ENCODE measurements around the gene TTN.

TTN gene

GRCh38 chr2:178800510-178800909 lies 6.7 kb downstream of the TTN start:
- no peak overlapping the region for H3K4me3 ChIP-seq (ENCODE audit: low read depth, low read length)
- no peak for TF ChIP-seq CTCF (conservative IDR thresholded peaks at IDR 0.05; ENCODE audit: low read depth, low read length)
- DNase-seq (ENCODE audit: low read depth): no peak

- DNase-seq (ENCODE audit: low read depth): no peak
- no peak overlapping the region for H3K4me3 ChIP-seq (ENCODE audit: low read depth, low read length)
- no peak for TF ChIP-seq CTCF (conservative IDR thresholded peaks at IDR 0.05; ENCODE audit: low read depth, low read length)
These were observed 7.9 kb downstream of the TTN start for GRCh38 chr2:178799305-178799704.

- peak; percentile 63 for TF ChIP-seq CTCF (conservative IDR thresholded peaks at IDR 0.05; ENCODE audit: low read depth, low read length)
- H3K4me3 ChIP-seq (ENCODE audit: low read depth, low read length): no peak overlapping the region
- peak; percentile 75 for DNase-seq (ENCODE audit: low read depth)
These were observed 11.0 kb downstream of the TTN start for GRCh38 chr2:178796079-178796677.

GRCh38 chr2:178787934-178788333 lies 19.3 kb downstream of the TTN start:
- no peak overlapping the region for H3K4me3 ChIP-seq (ENCODE audit: low read depth, low read length)
- DNase-seq (ENCODE audit: low read depth): no peak
- no peak for TF ChIP-seq CTCF (conservative IDR thresholded peaks at IDR 0.05; ENCODE audit: low read depth, low read length)

- no peak overlapping the region for H3K4me3 ChIP-seq (ENCODE audit: low read depth, low read length)
- TF ChIP-seq CTCF (conservative IDR thresholded peaks at IDR 0.05; ENCODE audit: low read depth, low read length): no peak
- no peak for DNase-seq (ENCODE audit: low read depth)
These were observed 20.1 kb downstream of the TTN start for GRCh38 chr2:178787155-178787554.

GRCh38 chr2:178783889-178784288 lies 23.3 kb downstream of the TTN start:
- H3K4me3 ChIP-seq (ENCODE audit: low read depth, low read length): no peak overlapping the region
- no peak for DNase-seq (ENCODE audit: low read depth)
- no peak for TF ChIP-seq CTCF (conservative IDR thresholded peaks at IDR 0.05; ENCODE audit: low read depth, low read length)

GRCh38 chr2:178782236-178782635 lies 25.0 kb downstream of the TTN start:
- no peak overlapping the region for H3K4me3 ChIP-seq (ENCODE audit: low read depth, low read length)
- TF ChIP-seq CTCF (conservative IDR thresholded peaks at IDR 0.05; ENCODE audit: low read depth, low read length): no peak
- no peak for DNase-seq (ENCODE audit: low read depth)
